Mucosa of stomach (tissue), 1 donor: Measurements from ENCODE around the gene TPRX1.
A peak's percentile ranks its signal among the peaks of the same experiment; 100 is the strongest.
"Not testable (repeated sequence)": the region's sequence is repeated elsewhere in the genome, so short reads cannot be mapped to it uniquely, and the experiment has no call there.

Experiments used
- H3K27me3 ChIP-seq: one replicate; pipeline ENCODE4 v1.7.0; 2013; ENCODE audit warnings: mild to moderate bottlenecking, low read length; ENCODE audit not compliant: control insufficient read depth, insufficient read depth
- H3K36me3 ChIP-seq: one replicate; pipeline ENCODE4 v1.7.0; 2013; ENCODE audit warnings: low read length; ENCODE audit not compliant: control insufficient read depth, insufficient read depth
- H3K4me1 ChIP-seq: one replicate; pipeline ENCODE4 v1.7.0; 2013; ENCODE audit warnings: mild to moderate bottlenecking, low read length; ENCODE audit not compliant: control insufficient read depth, insufficient read depth
- H3K4me3 ChIP-seq: one replicate; pipeline ENCODE4 v1.7.0; 2013; ENCODE audit warnings: low read length
- H3K9ac ChIP-seq: one replicate; pipeline ENCODE4 v1.7.0; 2013; ENCODE audit warnings: mild to moderate bottlenecking, low read length, moderate library complexity
- H3K9me3 ChIP-seq: one replicate; pipeline ENCODE4 v1.7.0; 2013; ENCODE audit warnings: mild to moderate bottlenecking, low read length, moderate library complexity; ENCODE audit not compliant: control insufficient read depth
- donor health status: Pancreatic carcinoma.

The TPRX1 gene

GRCh38 chr19:47797996-47798903 lies 6.1 kb downstream of the TPRX1 start:
- H3K9ac ChIP-seq, result no peak overlapping the region

GRCh38 chr19:47796785-47797184 lies 7.6 kb downstream of the TPRX1 start:
- no peak overlapping the region for H3K9ac ChIP-seq
- no peak overlapping the region for H3K4me3 ChIP-seq
- H3K27me3 ChIP-seq, result peaks cover 7% of the 10 kb centered on the region
- no peaks in the 10 kb centered on the region for H3K4me1 ChIP-seq
- H3K9me3 ChIP-seq, result no peaks in the 10 kb centered on the region
- H3K36me3 ChIP-seq, result no peaks in the 10 kb centered on the region

More at GRCh38 chr19:47797996-47798903, 6.1 kb downstream of the TPRX1 start:
- peaks cover 7% of the 10 kb centered on the region for H3K27me3 ChIP-seq
- H3K36me3 ChIP-seq, result no peaks in the 10 kb centered on the region
- H3K9me3 ChIP-seq, result no peaks in the 10 kb centered on the region
- H3K4me3 ChIP-seq, result no peak overlapping the region
- no peaks in the 10 kb centered on the region for H3K4me1 ChIP-seq

- H3K36me3 ChIP-seq, result no peaks in the 10 kb centered on the region
- H3K4me3 ChIP-seq, result no peak overlapping the region
- H3K9me3 ChIP-seq, result no peaks in the 10 kb centered on the region
- no peak overlapping the region for H3K9ac ChIP-seq
- peaks cover 4% of the 10 kb centered on the region for H3K4me1 ChIP-seq
- H3K27me3 ChIP-seq, result peaks cover 7% of the 10 kb centered on the region
Observed at GRCh38 chr19:47794526-47794925, 9.8 kb downstream of the TPRX1 start.

GRCh38 chr19:47792616-47793015 lies 11.7 kb downstream of the TPRX1 start:
- Histone ChIP-seq H3K27me3 (no peaks in the 10 kb centered on the region), H3K9ac (no peak overlapping the region), H3K4me3 (no peak overlapping the region), H3K4me1 (peaks cover 4% of the 10 kb centered on the region), H3K36me3 (no peaks in the 10 kb centered on the region), H3K9me3 (no peaks in the 10 kb centered on the region)

- H3K4me1 ChIP-seq, result peaks cover 4% of the 10 kb centered on the region
- H3K9ac ChIP-seq, result no peak overlapping the region
- no peaks in the 10 kb centered on the region for H3K27me3 ChIP-seq
- H3K9me3 ChIP-seq, result no peaks in the 10 kb centered on the region
- no peaks in the 10 kb centered on the region for H3K36me3 ChIP-seq
- H3K4me3 ChIP-seq, result no peak overlapping the region
Observed at GRCh38 chr19:47790398-47790814, 13.9 kb downstream of the TPRX1 start.

- H3K36me3 ChIP-seq, H3K9ac ChIP-seq, H3K4me1 ChIP-seq, H3K9me3 ChIP-seq, H3K27me3 ChIP-seq, H3K4me3 ChIP-seq: not testable (repeated sequence)
Observed at GRCh38 chr19:47789811-47790210, 14.5 kb downstream of the TPRX1 start.

GRCh38 chr19:47787307-47787706 lies 17.0 kb downstream of the TPRX1 start:
- not testable (repeated sequence) for H3K9me3 ChIP-seq, H3K4me3 ChIP-seq, H3K27me3 ChIP-seq, H3K36me3 ChIP-seq, H3K9ac ChIP-seq, H3K4me1 ChIP-seq

- H3K9me3 ChIP-seq, result no peaks in the 10 kb centered on the region
- H3K9ac ChIP-seq, result no peak overlapping the region
- H3K27me3 ChIP-seq, result no peaks in the 10 kb centered on the region
- peaks cover 9% of the 10 kb centered on the region for H3K4me1 ChIP-seq
- H3K36me3 ChIP-seq, result peaks cover 4% of the 10 kb centered on the region
- H3K4me3 ChIP-seq, result no peak overlapping the region
Observed at GRCh38 chr19:47786566-47786965, 17.8 kb downstream of the TPRX1 start.

- H3K27me3 ChIP-seq, result no peaks in the 10 kb centered on the region
- no peak overlapping the region for H3K9ac ChIP-seq
- H3K4me3 ChIP-seq, result no peak overlapping the region
- H3K36me3 ChIP-seq, result peaks cover 14% of the 10 kb centered on the region
- H3K4me1 ChIP-seq, result peaks cover 35% of the 10 kb centered on the region
- H3K9me3 ChIP-seq, result no peaks in the 10 kb centered on the region
Observed at GRCh38 chr19:47781590-47782262, 22.6 kb downstream of the TPRX1 start.

- no peaks in the 10 kb centered on the region for H3K27me3 ChIP-seq
- peak overlapping the region; percentile 98 for H3K9ac ChIP-seq
- peaks cover 14% of the 10 kb centered on the region for H3K36me3 ChIP-seq
- H3K4me1 ChIP-seq, result peaks cover 44% of the 10 kb centered on the region
- peak overlapping the region; percentile 9 for H3K4me3 ChIP-seq
- H3K9me3 ChIP-seq, result no peaks in the 10 kb centered on the region
Observed at GRCh38 chr19:47780215-47780551, 24.2 kb downstream of the TPRX1 start.

- Histone ChIP-seq H3K36me3 (peaks cover 14% of the 10 kb centered on the region), H3K27me3 (no peaks in the 10 kb centered on the region), H3K4me1 (peaks cover 44% of the 10 kb centered on the region), H3K4me3 (peak overlapping the region; percentile 93), H3K9ac (peak overlapping the region; percentile 98), H3K9me3 (no peaks in the 10 kb centered on the region)
Observed at GRCh38 chr19:47779524-47780214, 24.7 kb downstream of the TPRX1 start.

GRCh38 chr19:47778954-47779351 lies 25.4 kb downstream of the TPRX1 start:
- H3K27me3 ChIP-seq, result no peaks in the 10 kb centered on the region
- peaks cover 44% of the 10 kb centered on the region for H3K4me1 ChIP-seq
- peak overlapping the region; percentile 93 for H3K4me3 ChIP-seq
- no peaks in the 10 kb centered on the region for H3K9me3 ChIP-seq
- H3K9ac ChIP-seq, result peak overlapping the region; percentile 98
- peaks cover 14% of the 10 kb centered on the region for H3K36me3 ChIP-seq
